HG03565 (cell line): ENCODE results near the gene DVL1.
A peak's percentile ranks its signal among the peaks of the same experiment; 100 is the strongest.

ENCODE experiments used
- ATAC-seq: cut with Tn5 transposase; IDR thresholded peaks from one replicate; pipeline ENCODE4 v1.9.1; 2021; ENCODE audit warnings: mild to moderate bottlenecking, moderate library complexity; ENCODE audit not compliant: unreplicated experiment

Gene DVL1

DNA sequence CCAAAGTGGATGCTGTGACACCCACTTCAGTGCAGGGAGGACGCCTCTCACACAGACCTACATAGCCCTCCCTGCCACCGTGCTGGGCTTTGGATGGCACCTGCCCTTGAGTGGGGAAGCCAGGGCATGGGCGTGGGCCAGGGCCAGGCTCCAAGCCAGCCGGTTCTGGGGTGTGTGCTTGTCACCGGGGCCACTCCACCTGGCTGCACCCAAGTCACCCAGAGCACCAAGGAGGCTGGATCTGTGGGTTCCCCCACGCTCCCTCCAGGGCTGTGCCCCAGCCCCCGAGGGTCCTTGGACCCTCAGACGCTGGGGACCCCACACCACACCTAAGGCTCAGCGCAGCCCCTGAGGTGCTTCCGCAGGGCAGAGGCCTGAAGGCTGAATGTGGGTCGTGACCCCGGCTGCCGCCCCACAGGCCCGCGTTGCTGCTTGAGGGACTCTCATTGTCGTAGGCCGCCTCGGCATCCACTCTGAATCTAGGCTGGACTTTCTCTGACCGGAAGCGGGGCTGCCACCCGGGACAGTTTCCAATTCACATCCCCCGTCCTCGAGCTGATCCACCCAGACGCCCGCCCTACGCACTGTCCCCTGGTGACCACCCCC, 7.7 kb upstream of the DVL1 start:
- ATAC-seq: no peak

- ATAC-seq: no peak
Observed at GRCh38 chr1:1356166-1356795, 7.1 kb upstream of the DVL1 start.

GRCh38 chr1:1355416-1355815, 6.2 kb upstream of the DVL1 start:
- no peak for ATAC-seq

DNA sequence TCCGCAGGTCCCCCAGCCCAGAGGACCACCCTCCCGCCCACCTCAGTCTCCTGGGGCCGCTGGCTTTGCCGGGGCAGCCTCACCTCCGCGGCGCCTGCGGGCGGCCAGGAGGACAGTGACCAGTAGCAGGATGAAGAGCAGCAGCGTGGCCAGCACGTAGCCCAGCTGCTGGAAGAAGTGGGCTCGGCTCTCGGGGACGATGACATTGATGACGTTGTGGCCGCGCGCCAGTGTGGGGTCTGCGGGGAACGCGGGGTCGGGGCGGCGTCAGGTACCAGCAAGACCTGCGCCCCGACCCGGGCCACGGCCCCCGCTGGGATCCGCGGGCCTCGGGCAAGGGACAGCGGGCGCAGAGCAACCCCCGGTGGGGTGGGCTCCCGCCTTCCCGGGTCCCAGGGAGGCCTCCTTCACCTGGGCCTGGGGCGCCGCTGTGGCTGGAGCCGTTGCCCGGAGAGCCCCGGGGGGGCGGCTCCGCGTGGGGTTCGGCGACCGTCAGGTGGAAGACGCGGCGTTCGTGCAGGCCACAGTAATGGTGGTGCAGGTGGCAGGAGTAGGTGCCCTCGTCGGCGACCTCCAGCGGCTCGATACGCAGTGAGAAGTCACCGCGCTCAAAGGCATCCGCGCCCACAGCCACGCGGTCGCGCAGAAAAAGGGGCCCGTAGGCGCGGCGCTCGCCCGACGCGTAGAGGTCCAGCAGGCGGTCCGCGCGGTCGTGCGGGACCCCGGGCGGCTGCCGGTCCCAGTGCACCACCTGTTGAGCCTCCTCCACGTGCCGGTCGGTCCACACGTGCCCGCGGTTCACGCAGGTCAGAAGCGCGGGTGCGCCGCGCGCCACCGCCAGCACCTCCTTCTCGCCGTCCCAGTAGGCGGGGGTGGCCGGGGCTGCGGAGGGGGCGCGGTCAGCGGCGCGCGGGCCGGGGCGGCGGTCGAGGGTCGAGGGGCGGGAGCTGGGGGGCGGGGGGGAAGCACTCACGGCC, 5.3 kb upstream of the DVL1 start:
- no peak for ATAC-seq

DNA sequence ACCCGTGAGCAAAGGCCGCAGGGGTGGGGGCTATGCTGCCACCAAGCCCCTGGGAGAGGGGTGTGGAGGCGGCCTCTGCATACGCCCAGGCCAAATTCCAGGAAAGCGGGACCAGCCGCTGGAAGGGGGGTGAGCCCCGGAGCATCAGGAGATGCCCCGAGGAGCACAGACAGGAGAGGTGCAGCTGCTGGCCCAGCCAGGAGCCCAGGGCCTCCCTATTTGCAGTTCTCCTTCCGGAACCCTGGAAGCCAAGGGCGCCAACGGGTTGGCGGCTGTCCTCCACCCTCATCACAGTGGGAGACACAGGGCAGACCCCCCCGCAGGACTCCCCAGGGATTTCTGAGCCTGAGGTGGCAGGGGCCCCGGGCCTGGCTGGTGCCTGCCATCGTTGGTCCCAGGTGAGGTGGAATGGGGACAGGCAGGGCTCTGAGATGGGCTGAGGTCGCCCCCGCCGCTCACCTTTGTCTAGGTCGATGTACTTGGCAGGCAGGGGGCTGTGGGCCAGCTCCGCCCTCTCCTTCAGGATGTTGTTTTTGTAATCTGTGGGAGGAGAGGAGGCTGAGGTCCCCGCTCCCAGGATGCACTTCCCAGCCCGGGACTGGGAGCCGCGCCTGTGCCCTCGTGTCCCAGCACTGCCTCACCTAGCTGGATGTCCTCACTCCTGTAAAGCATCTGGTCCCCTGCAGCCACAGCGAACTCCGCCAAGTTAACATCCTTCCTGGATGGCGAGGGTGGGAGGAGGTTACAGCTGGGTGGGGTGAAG, 4.4 kb upstream of the DVL1 start:
- no peak for ATAC-seq

DNA sequence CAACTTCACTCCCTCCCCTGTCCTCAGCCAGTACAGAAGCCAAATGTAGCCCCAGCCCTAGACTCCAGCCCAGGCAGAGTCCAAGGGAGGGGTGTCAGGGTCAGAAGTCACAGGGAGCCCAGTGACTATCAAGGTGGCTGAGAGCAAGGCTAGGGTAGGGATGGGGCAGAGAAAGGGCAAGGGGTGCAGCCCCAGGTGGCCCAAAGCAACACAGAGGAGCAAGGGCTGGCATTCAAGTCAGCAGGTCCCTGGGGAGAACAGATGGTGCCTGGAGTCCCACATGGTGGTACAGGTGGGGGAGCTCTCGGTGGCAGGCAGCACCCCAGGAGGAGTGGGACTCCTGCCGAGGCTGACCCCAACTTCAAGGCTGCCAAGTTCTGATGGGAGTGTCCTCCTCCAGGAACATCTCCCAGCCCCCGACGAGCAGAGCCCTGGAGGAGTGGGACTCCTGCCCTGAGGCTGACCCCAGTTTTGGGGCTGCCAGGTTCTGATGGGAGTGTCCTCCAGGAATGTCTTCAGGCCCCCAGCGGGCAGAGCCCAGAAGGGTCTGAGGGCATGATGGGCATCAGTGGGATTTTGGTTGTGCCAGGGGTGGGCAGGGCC, 3.7 kb upstream of the DVL1 start:
- no peak for ATAC-seq

- no peak for ATAC-seq
Observed at GRCh38 chr1:1351511-1352427, 2.6 kb upstream of the DVL1 start.

GRCh38 chr1:1348420-1349255, 580 bp downstream of the DVL1 start:
- peak; percentile 24 for ATAC-seq

- no peak for ATAC-seq
Observed at GRCh38 chr1:1347663-1348419, 1.4 kb downstream of the DVL1 start.

- no peak for ATAC-seq
Observed at GRCh38 chr1:1347026-1347595, 2.1 kb downstream of the DVL1 start.

- no peak for ATAC-seq
Observed at GRCh38 chr1:1346501-1346890, 2.7 kb downstream of the DVL1 start.

GRCh38 chr1:1345860-1346500, 3.2 kb downstream of the DVL1 start:
- no peak for ATAC-seq

DNA sequence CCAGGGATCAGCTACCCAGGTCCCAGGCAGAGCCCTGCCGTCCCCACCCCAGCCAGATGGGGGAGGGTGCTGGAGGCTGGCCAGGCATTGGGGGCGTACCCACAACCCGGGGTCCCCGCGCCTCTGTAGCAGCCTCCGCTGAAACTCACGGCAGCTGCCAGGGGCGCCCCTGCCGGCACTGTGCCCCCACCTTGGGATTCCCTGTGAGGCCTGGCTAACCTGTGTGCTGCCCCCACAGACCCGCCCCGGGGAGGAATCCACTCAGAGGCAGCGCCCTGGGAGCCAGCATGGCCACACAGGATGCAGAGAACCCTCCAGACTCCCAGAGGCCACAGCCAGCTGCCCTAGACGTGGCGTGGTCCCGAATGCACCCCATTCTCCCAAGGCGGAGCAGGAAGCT, 3.8 kb downstream of the DVL1 start:
- ATAC-seq: no peak

DNA sequence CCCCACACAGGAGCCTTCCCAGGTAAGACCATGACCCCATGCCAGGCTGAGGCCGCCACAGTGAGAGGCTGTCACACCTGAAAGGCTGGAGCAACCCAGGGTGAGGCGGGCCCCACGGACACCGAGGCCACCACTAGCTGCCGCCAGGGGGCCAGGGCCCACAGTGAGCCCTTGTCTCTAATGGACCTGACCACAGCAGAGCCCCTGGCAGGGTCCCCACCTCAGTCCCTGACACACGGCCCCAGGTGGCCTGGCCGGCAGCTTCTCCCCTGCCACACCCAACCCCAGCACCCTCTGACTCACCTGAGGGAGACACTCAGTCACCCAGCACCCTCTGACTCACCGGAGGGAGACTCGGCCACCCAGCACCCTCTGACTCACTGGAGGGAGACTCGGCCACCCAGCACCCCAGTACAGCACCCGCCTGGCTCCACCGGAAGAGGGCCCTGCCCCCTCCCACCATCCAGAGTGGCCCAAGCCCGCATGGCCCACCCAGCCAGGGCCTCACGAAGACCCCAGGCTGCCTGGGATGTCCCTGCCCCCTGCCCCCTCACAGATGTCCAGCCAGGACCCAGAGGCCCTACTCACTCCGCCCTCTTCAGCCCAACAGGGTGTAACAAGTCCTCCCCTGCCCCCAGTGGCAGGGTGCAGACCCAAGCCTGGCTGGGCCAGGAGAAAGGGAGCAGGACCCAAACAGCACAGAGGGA, 4.4 kb downstream of the DVL1 start:
- no peak for ATAC-seq

DNA sequence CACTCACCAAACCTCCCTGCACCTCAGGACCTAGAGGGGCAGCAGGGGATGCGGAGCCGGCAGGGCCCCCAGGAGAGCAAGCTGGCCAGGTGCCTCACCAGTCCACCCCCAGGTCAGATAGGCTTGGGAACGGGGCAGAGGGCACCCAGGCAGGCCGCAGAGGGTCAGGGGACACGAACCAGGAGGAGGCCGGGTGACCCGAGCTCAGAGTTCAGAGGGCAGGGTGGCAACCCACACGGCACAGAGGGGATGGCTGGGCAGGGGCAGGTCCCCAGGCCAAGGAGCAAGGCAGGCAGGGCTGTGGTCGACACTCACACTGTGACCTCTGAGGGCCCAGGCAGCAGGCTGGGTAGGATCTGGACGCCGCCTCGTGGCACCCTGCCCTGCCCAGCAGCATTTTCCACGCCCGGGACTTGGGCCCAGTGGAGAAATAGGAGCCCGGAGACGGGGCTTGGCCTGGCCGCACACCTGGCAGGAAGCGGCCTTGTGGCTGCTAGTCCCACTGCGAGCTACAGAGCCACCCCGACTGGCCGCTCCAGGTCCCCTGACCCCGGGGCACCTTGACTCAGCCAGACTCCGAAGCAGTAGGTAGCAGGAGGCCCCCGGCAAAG, 5.3 kb downstream of the DVL1 start:
- ATAC-seq: no peak

GRCh38 chr1:1342584-1343115, 6.6 kb downstream of the DVL1 start:
- no peak for ATAC-seq
